ENCODE data around the gene DUSP1. TPM values are rescaled to one million over a fixed set of nuclear protein-coding genes. Genes with fewer than 3 reads are reported as not detected.

The DUSP1 gene
- total RNA-seq, 4 donors from 2014 or later, result 488 to 965 (median 649) TPM

DNA sequence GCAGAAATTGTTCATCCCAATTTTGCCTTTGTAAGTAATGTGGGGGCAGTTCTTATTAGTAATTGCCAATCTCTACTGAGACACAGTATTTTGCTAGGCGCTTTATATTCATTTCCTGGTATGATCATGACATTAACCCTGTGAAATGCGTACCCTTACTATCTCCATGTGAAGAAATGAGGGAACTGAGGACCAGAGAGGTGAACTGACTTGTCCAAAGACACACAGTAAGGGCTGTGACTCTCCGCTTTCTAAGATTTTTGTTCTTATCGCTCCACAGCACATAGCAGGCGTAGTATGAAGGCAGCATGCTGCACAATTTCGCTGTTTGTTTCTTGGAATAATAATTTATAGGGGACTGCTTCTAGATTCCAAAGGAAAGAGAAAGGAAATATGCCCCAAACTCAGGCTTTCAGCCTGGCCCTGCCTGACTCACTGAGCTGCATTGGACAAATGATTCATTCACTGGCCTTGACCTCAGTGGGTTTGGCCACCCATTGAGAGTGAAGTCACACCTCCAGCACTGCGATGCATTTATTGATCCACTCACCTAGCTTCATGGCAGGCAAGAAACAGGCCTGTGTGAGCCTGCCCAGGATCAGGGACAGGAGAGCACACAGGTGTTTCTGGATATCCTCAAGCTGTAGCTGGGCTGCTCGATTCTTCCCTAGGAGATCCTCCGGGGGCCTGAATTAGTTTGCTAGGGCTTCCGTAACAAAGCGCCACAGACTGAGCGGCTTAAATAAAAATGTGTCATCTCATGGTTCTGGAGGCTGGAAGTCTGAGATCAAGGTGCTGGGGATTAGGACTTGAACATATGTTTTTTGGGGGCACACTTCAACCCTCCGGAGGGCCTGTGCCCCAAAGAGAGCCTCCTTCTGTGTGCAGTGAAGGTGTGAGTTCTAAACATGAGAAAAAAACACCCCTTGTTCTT lies 7.2 kb upstream of the DUSP1 start:
- TF ChIP-seq, protein P1, sequence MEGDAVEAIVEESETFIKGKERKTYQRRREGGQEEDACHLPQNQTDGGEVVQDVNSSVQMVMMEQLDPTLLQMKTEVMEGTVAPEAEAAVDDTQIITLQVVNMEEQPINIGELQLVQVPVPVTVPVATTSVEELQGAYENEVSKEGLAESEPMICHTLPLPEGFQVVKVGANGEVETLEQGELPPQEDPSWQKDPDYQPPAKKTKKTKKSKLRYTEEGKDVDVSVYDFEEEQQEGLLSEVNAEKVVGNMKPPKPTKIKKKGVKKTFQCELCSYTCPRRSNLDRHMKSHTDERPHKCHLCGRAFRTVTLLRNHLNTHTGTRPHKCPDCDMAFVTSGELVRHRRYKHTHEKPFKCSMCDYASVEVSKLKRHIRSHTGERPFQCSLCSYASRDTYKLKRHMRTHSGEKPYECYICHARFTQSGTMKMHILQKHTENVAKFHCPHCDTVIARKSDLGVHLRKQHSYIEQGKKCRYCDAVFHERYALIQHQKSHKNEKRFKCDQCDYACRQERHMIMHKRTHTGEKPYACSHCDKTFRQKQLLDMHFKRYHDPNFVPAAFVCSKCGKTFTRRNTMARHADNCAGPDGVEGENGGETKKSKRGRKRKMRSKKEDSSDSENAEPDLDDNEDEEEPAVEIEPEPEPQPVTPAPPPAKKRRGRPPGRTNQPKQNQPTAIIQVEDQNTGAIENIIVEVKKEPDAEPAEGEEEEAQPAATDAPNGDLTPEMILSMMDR (IDR thresholded peaks at IDR 0.05), result no peak
- TF ChIP-seq EP300 (IDR thresholded peaks at IDR 0.05), result no peak
- TF ChIP-seq POLR2A (IDR thresholded peaks at IDR 0.05), result no peak
- no peak for TF ChIP-seq POLR2AphosphoS5 (IDR thresholded peaks at IDR 0.05)
- WGBS, 2 donors (ENCODE audit: low coverage in 1 of 2), result 79 to 84% methylated on average over 9 to 12 of the region's 13 CpGs
- no peaks in the 10 kb centered on the region for H3K27me3 ChIP-seq
- H3K36me3 ChIP-seq, result no peaks in the 10 kb centered on the region
- ATAC-seq, result peak; percentile 22
- H3K27ac ChIP-seq, result peak overlapping the region; percentile 70 to 96 (median 86)
- H3K4me3 ChIP-seq, result no peak overlapping the region
- peaks cover 3 to 53% (median 16%) of the 10 kb centered on the region in 3 donors for H3K4me1 ChIP-seq
- H3K9me3 ChIP-seq, result no peaks in the 10 kb centered on the region

DNA sequence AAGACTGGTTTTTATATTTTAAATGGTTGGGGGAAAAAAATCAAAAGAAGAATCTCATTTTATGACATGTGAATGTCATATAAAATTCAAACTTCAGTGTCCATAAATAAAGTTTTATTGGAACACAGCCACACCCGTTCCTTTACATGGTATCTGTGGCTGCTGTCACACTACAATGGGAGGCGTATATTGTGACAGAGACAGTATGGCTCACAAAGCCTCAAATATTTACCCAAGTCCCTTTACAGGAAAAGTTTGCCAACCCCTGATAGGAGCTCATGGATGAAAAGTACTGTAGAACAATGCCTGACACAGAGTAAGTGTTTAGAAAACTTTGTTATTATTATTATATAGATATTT lies 5.2 kb upstream of the DUSP1 start:
- Histone ChIP-seq H3K9me3 (no peaks in the 10 kb centered on the region), H3K27me3 (no peaks in the 10 kb centered on the region), H3K36me3 (no peaks in the 10 kb centered on the region), H3K4me1 (peaks cover 3 to 71% (median 20%) of the 10 kb centered on the region in 3 donors), H3K4me3 (no peak overlapping the region), H3K27ac (peak overlapping the region; percentile 70 to 98 (median 96))
- ATAC-seq, result no peak
- WGBS, 2 donors (ENCODE audit: low coverage in 1 of 2), result 94 to 100% methylated on average over 2 of the region's 2 CpGs
- no peak for TF ChIP-seq EP300 (IDR thresholded peaks at IDR 0.05)
- TF ChIP-seq POLR2AphosphoS5 (IDR thresholded peaks at IDR 0.05), result no peak
- no peak for TF ChIP-seq POLR2A (IDR thresholded peaks at IDR 0.05)
- TF ChIP-seq, protein P1 (IDR thresholded peaks at IDR 0.05), result no peak

DNA sequence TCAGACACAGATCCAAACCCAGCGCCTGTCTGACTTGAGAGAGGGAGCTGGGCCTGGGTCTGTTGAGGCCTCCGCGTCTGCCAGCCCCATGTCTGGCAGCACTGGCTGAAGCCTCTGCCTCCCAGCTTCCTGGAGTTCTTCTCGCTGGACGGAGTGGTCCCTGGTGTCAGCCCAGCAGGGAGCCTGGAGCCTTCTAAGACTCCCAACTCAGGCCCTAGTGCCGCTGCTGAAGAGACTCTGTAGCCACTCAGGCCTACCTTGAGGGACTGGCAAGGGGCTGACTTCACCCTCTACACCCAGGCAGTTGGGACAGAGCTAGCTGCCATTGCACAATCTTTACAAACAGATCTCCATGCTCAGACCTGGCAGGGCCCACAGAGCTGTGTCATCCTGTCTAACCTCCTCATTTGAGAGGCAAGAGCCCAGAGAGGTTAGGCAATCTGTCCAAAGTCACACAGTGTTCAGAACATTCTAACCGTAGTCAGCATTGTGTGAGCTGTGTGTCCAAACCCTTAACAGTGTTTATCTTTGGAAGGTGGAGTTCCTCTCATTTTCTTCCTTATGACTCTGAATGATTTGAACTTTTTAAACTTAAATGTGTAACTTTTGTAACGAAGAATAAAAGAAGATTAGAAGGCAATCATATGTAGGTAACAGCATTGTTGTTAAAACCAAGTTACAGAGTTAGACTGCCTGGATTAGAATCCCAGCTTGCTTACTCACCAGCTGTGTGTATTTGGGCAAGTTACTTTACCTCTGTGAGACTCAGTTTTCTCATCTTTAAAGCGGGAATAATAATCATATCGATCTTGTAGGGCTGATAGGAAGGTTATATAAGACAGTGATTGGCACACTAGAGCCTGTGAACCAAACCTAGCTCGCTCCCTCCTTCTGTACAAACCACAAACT lies 4.6 kb upstream of the DUSP1 start:
- Histone ChIP-seq H3K4me3 (no peak overlapping the region), H3K9me3 (no peaks in the 10 kb centered on the region), H3K36me3 (no peaks in the 10 kb centered on the region), H3K27ac (peak overlapping the region; percentile 95 to 99 (median 97)), H3K27me3 (no peaks in the 10 kb centered on the region), H3K4me1 (peaks cover 3 to 71% (median 20%) of the 10 kb centered on the region in 3 donors)
- WGBS, 2 donors (ENCODE audit: low coverage in 1 of 2), result 93 to 94% methylated on average over 4 to 5 of the region's 11 CpGs
- TF ChIP-seq POLR2AphosphoS5 (IDR thresholded peaks at IDR 0.05) (peak; percentile 89), EP300 (IDR thresholded peaks at IDR 0.05) (peak; percentile 47), POLR2A (IDR thresholded peaks at IDR 0.05) (peak; percentile 18 to 38)
- TF ChIP-seq, protein P1 (IDR thresholded peaks at IDR 0.05), result no peak
- peak; percentile 44 for ATAC-seq

DNA sequence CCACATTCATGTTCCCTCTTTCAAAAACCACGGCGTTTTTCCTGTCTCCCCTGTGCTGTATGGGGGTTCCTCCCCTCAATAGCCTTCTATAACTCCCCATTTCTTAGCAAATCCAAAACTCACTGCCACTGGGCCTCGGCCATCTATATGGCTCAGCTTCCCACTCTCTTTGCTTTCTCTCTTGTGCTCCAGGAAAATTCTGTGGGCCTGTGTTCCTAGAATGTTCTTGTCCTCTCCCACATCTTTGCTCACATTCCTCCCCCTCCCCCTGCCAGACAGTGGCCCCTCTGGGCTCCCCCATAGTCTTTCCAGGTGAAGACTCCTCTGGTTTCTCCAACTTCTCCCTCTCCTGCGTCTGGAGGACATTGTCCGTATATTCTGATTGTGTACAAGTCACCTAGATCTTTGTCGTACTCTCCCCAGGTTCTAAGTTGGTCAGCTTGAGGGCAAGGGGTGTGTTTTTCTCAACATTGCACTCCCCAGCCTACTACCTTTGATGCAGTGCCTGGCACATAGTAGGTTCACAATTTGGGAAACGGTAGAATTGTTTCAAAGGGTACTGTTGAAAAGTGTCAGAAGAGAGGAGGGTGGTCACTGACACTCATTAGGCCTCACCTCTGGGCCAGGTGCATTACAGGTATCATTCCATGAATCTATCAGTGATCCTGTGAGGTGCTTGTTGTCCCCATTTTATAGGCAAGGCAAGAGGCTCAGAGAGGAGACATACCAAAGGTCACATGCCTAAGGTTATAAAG lies 3.7 kb upstream of the DUSP1 start:
- 89 to 91% methylated on average over 3 to 6 of the region's 7 CpGs for WGBS, 2 donors (ENCODE audit: low coverage in 1 of 2)
- ATAC-seq, result no peak
- H3K27ac ChIP-seq, result peak overlapping the region; percentile 95 to 99 (median 97)
- H3K4me3 ChIP-seq, result no peak overlapping the region
- no peaks in the 10 kb centered on the region for H3K27me3 ChIP-seq
- no peak for TF ChIP-seq EP300 (IDR thresholded peaks at IDR 0.05)
- no peak for TF ChIP-seq POLR2AphosphoS5 (IDR thresholded peaks at IDR 0.05)
- no peak for TF ChIP-seq POLR2A (IDR thresholded peaks at IDR 0.05)
- TF ChIP-seq, protein P1 (IDR thresholded peaks at IDR 0.05), result no peak
- no peaks in the 10 kb centered on the region for H3K9me3 ChIP-seq
- peaks cover 0 to 5% of the 10 kb centered on the region in 2 donors for H3K36me3 ChIP-seq
- peaks cover 3 to 71% (median 20%) of the 10 kb centered on the region in 3 donors for H3K4me1 ChIP-seq

Data from gastroesophageal sphincter (tissue), 4 donors.